ENCODE data around the gene AKAP5.

AKAP5 gene

GRCh38 chr14:64417771-64418125, 47.6 kb upstream of the AKAP5 start:
- Histone ChIP-seq H3F3A (ENCODE audit: insufficient read depth, low read length) (no peaks in the 10 kb centered on the region), H3K9ac (ENCODE audit: low read length) (no peak overlapping the region), H3K36me3 (ENCODE audit: insufficient read depth, low read length) (peaks cover 86% of the 10 kb centered on the region), H3K27me3 (ENCODE audit: insufficient read depth, low read length) (no peaks in the 10 kb centered on the region), H4K20me1 (ENCODE audit: insufficient read depth, low read length) (no peaks in the 10 kb centered on the region), H3K27ac (ENCODE audit: low read depth, low read length, poor library complexity, severe bottlenecking) (no peak overlapping the region), H3K4me2 (ENCODE audit: low read length) (no peak overlapping the region), H3K9me2 (ENCODE audit: low read depth, low read length) (no peaks in the 10 kb centered on the region), H3K9me3 (ENCODE audit: low read length) (no peaks in the 10 kb centered on the region), H3K79me2 (ENCODE audit: insufficient read depth, low read length) (no peaks in the 10 kb centered on the region), H2AFZ (ENCODE audit: low read length) (no peak overlapping the region), H3K4me3 (ENCODE audit: low read depth, low read length, poor library complexity, severe bottlenecking) (no peak overlapping the region), H3K4me1 (ENCODE audit: insufficient read depth, low read length, severe bottlenecking) (no peaks in the 10 kb centered on the region)
- TF ChIP-seq EZH2 (IDR thresholded peaks at IDR 0.05; ENCODE audit: borderline replicate concordance, low read length), result no peak
- no peak for TF ChIP-seq CTCF (IDR thresholded peaks at IDR 0.05; ENCODE audit: low read length)

GRCh38 chr14:64419003-64419402, 46.3 kb upstream of the AKAP5 start:
- Histone ChIP-seq H4K20me1 (ENCODE audit: insufficient read depth, low read length) (no peaks in the 10 kb centered on the region), H3K4me3 (ENCODE audit: low read depth, low read length, poor library complexity, severe bottlenecking) (no peak overlapping the region), H3K79me2 (ENCODE audit: insufficient read depth, low read length) (no peaks in the 10 kb centered on the region), H3F3A (ENCODE audit: insufficient read depth, low read length) (no peaks in the 10 kb centered on the region), H3K4me2 (ENCODE audit: low read length) (no peak overlapping the region), H3K9ac (ENCODE audit: low read length) (no peak overlapping the region), H3K27ac (ENCODE audit: low read depth, low read length, poor library complexity, severe bottlenecking) (no peak overlapping the region), H3K36me3 (ENCODE audit: insufficient read depth, low read length) (peaks cover 82% of the 10 kb centered on the region), H3K4me1 (ENCODE audit: insufficient read depth, low read length, severe bottlenecking) (no peaks in the 10 kb centered on the region), H3K9me2 (ENCODE audit: low read depth, low read length) (no peaks in the 10 kb centered on the region), H2AFZ (ENCODE audit: low read length) (no peak overlapping the region), H3K9me3 (ENCODE audit: low read length) (no peaks in the 10 kb centered on the region), H3K27me3 (ENCODE audit: insufficient read depth, low read length) (no peaks in the 10 kb centered on the region)
- TF ChIP-seq CTCF (IDR thresholded peaks at IDR 0.05; ENCODE audit: low read length) (no peak), EZH2 (IDR thresholded peaks at IDR 0.05; ENCODE audit: borderline replicate concordance, low read length) (no peak)

GRCh38 chr14:64421166-64421565, 44.1 kb upstream of the AKAP5 start:
- no peak for TF ChIP-seq EZH2 (IDR thresholded peaks at IDR 0.05; ENCODE audit: borderline replicate concordance, low read length)
- TF ChIP-seq CTCF (IDR thresholded peaks at IDR 0.05; ENCODE audit: low read length), result no peak
- Histone ChIP-seq H4K20me1 (ENCODE audit: insufficient read depth, low read length) (no peaks in the 10 kb centered on the region), H3K9ac (ENCODE audit: low read length) (no peak overlapping the region), H3K79me2 (ENCODE audit: insufficient read depth, low read length) (no peaks in the 10 kb centered on the region), H2AFZ (ENCODE audit: low read length) (no peak overlapping the region), H3K27ac (ENCODE audit: low read depth, low read length, poor library complexity, severe bottlenecking) (no peak overlapping the region), H3K27me3 (ENCODE audit: insufficient read depth, low read length) (no peaks in the 10 kb centered on the region), H3K36me3 (ENCODE audit: insufficient read depth, low read length) (peaks cover 87% of the 10 kb centered on the region), H3K9me2 (ENCODE audit: low read depth, low read length) (no peaks in the 10 kb centered on the region), H3K4me1 (ENCODE audit: insufficient read depth, low read length, severe bottlenecking) (no peaks in the 10 kb centered on the region), H3K4me2 (ENCODE audit: low read length) (no peak overlapping the region), H3K9me3 (ENCODE audit: low read length) (no peaks in the 10 kb centered on the region), H3K4me3 (ENCODE audit: low read depth, low read length, poor library complexity, severe bottlenecking) (no peak overlapping the region), H3F3A (ENCODE audit: insufficient read depth, low read length) (no peaks in the 10 kb centered on the region)

All from OCI-LY1 (cell line).